HepG2 (cell line): ENCODE measurements around the gene UBXN1. TPM values are rescaled to one million over a fixed set of nuclear protein-coding genes. Genes with fewer than 3 reads are reported as not detected.

Experiments used
- FOXP4 ChIP-seq: sonication (generic); formaldehyde crosslinking; IDR thresholded peaks from 2 replicates; pipeline ENCODE4 v1.4.0; 2020; ENCODE audit warnings: missing genetic modification reagents
- HNRNPL ChIP-seq: fragments of 200-400 bp; formaldehyde crosslinking; IDR thresholded peaks from 2 replicates; pipeline ENCODE4 v1.6.1; 2017; ENCODE audit warnings: mild to moderate bottlenecking, low read depth, low read length
- KDM2A ChIP-seq: sonication (generic); formaldehyde crosslinking; IDR thresholded peaks from 2 replicates; pipeline ENCODE4 v1.4.0; 2020; ENCODE audit warnings: low read depth, missing genetic modification reagents, borderline replicate concordance
- MAF1 ChIP-seq: sonication (generic); formaldehyde crosslinking; IDR thresholded peaks from 2 replicates; pipeline ENCODE4 v1.5.0; 2020; ENCODE audit warnings: missing genetic modification reagents, borderline replicate concordance
- PHB2 ChIP-seq: fragments of 450-650 bp; IDR thresholded peaks from 2 replicates; pipeline ENCODE4 v1.6.1; 2018; ENCODE audit not compliant: partially characterized antibody
- PPARG ChIP-seq: conservative IDR thresholded peaks from 2 replicates; pipeline ENCODE4 v1.6.1; 2016; ENCODE audit warnings: missing biosample characterization, missing genetic modification reagents
- PRPF4 ChIP-seq: fragments of 200-400 bp; formaldehyde crosslinking; IDR thresholded peaks from 2 replicates; pipeline ENCODE4 v1.6.1; 2016; ENCODE audit warnings: low read length, low read depth; ENCODE audit not compliant: poor library complexity, severe bottlenecking
- SNAPC2 ChIP-seq: sonication (generic); formaldehyde crosslinking; IDR thresholded peaks from 2 replicates; pipeline ENCODE4 v1.8.1; 2022; ENCODE audit warnings: mild to moderate bottlenecking, missing genetic modification reagents
- TOPORS ChIP-seq: sonication (generic); formaldehyde crosslinking; IDR thresholded peaks from 2 replicates; pipeline ENCODE4 v1.8.0; 2023; ENCODE audit warnings: mild to moderate bottlenecking, missing genetic modification reagents
- ZBTB7A ChIP-seq: sonication (generic); formaldehyde crosslinking; IDR thresholded peaks from 2 replicates; pipeline ENCODE4 v1.8.0; 2022; ENCODE audit warnings: mild to moderate bottlenecking, missing genetic modification reagents
- ZC3H4 ChIP-seq: sonication (generic); formaldehyde crosslinking; IDR thresholded peaks from 2 replicates; pipeline ENCODE4 v1.4.0; 2020; ENCODE audit warnings: missing genetic modification reagents, borderline replicate concordance
- ZNF143 ChIP-seq: sonication (generic); formaldehyde crosslinking; IDR thresholded peaks from 2 replicates; pipeline ENCODE4 v1.4.0; 2020; ENCODE audit warnings: missing genetic modification reagents
- ZNF329 ChIP-seq: sonication (generic); formaldehyde crosslinking; IDR thresholded peaks from 2 replicates; pipeline ENCODE4 v1.9.0; 2021; ENCODE audit warnings: low read depth, mild to moderate bottlenecking, missing genetic modification reagents
- ZNF34 ChIP-seq: sonication (generic); formaldehyde crosslinking; IDR thresholded peaks from 2 replicates; pipeline ENCODE4 v1.4.0; 2020; ENCODE audit warnings: mild to moderate bottlenecking, missing genetic modification reagents, borderline replicate concordance
- ZNF552 ChIP-seq: sonication (generic); formaldehyde crosslinking; IDR thresholded peaks from 2 replicates; pipeline ENCODE4 v1.9.0; 2022; ENCODE audit warnings: missing genetic modification reagents, mild to moderate bottlenecking, borderline replicate concordance
- polyA plus RNA-seq, 8 experiments: library from polyadenylated mRNA; depleted of rRNA in 3 of 8; stranded (reverse) in 7 of 8; unstranded in 1 of 8; fragments of >200 nt; fragmentation: Illumina TruSeq in 4 of 8; extraction: Trizol in 4 of 8; gene quantifications; 2 replicates each; pipeline versions ENCODE4 v1.2.1 to v1.2.3, GENCODE V29; 2011 to 2016; ENCODE audit warnings: low read depth in 4 of 8, missing spikeins in 1 of 8, mixed read lengths in 1 of 8; ENCODE audit not compliant: insufficient read depth in 1 of 8
- total RNA-seq, 5 experiments: library from RNA; depleted of rRNA; stranded (reverse); fragments of >200 nt; fragmentation: Illumina TruSeq; extraction: Trizol; gene quantifications; 2 replicates each; pipeline ENCODE4 v1.2.3, GENCODE V29; 2016; ENCODE audit warnings: low read depth in 1 of 5
- TF ChIP-seq, protein P1 (sequence below): sonication (generic); formaldehyde crosslinking; IDR thresholded peaks from 2 replicates; pipeline ENCODE4 v1.5.0; 2020; ENCODE audit warnings: mild to moderate bottlenecking, missing genetic modification reagents
- TF ChIP-seq, protein P2 (sequence below): sonication (generic); formaldehyde crosslinking; IDR thresholded peaks from 2 replicates; pipeline ENCODE4 v1.4.0; 2020; ENCODE audit warnings: mild to moderate bottlenecking, missing genetic modification reagents
- TF ChIP-seq, protein P3 (sequence below): sonication (generic); formaldehyde crosslinking; IDR thresholded peaks from 2 replicates; pipeline ENCODE4 v1.5.0; 2020; ENCODE audit warnings: missing genetic modification reagents, mild to moderate bottlenecking, borderline replicate concordance

The UBXN1 gene
- total and polyA plus RNA-seq, 2 of the 13 experiments (the other 11 are each of a cell fraction or from before 2014, with no cell fraction given) = 47.5 to 52.4 TPM

DNA sequence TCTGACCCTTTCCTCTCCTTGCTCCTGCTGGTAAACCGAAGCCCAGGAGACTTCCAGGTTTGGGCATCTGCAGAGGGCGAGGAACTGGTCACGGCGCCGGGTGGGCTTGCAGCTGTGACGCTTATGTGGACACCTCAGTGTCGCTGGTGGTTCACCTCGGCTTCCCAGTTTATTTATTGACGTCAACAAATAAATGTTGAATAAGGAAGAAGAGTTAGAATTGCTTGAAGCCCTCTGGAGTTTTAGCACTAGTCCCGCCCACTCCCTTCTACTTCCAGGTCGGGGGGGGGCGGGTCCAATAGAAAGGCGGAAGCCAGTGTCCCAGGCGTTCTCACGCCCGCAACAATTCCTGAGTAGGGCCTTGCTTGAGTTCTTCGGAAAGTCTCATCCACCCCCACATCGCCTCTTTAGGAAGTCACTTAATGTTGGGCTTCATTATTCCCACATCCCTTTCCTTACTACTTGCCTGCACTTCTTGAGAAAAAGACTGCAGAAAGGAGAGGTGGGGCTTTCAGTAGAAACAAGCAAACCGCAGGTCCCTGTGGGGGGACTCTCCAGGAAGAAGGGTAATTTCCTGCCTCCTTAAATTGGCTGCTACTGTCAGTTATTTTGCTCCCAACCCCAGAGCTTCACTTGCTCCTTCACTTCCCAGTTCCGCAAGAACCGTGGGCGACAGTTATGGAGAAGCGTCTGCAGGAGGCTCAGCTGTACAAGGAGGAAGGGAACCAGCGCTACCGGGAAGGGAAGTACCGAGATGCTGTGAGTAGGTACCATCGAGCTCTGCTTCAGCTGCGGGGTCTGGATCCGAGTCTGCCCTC lies 49.5 kb upstream of the UBXN1 start, which contains the start of gene TTC9C (continued):
- TF ChIP-seq, protein P1, sequence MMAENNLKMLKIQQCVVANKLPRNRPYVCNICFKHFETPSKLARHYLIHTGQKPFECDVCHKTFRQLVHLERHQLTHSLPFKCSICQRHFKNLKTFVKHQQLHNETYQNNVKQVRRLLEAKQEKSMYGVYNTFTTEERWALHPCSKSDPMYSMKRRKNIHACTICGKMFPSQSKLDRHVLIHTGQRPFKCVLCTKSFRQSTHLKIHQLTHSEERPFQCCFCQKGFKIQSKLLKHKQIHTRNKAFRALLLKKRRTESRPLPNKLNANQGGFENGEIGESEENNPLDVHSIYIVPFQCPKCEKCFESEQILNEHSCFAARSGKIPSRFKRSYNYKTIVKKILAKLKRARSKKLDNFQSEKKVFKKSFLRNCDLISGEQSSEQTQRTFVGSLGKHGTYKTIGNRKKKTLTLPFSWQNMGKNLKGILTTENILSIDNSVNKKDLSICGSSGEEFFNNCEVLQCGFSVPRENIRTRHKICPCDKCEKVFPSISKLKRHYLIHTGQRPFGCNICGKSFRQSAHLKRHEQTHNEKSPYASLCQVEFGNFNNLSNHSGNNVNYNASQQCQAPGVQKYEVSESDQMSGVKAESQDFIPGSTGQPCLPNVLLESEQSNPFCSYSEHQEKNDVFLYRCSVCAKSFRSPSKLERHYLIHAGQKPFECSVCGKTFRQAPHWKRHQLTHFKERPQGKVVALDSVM (CRISPR knock-in tag) = no peak
- TF ChIP-seq HNRNPL (no peak), ZBTB7A (no peak), ZC3H4 (no peak), FOXP4 (0 out of 2 replicates have a peak, but pooled peaks have one; percentile 21), SNAPC2 (CRISPR knock-in tag) (no peak), MAF1 (CRISPR knock-in tag) (0 out of 2 replicates have a peak, but pooled peaks have one; percentile 64), TOPORS (CRISPR knock-in tag) (no peak), ZNF143 (peak; percentile 45; the same call in 1 of the 2 replicates), ZNF329 (no peak), PHB2 (no peak), ZNF34 (CRISPR knock-in tag) (no peak), PRPF4 (no peak), KDM2A (CRISPR knock-in tag) (peak; percentile 40; the same call in 1 of the 2 replicates), PPARG (CRISPR knock-in tag) (no peak), ZNF552 (CRISPR knock-in tag) (no peak)
- TF ChIP-seq, protein P2, sequence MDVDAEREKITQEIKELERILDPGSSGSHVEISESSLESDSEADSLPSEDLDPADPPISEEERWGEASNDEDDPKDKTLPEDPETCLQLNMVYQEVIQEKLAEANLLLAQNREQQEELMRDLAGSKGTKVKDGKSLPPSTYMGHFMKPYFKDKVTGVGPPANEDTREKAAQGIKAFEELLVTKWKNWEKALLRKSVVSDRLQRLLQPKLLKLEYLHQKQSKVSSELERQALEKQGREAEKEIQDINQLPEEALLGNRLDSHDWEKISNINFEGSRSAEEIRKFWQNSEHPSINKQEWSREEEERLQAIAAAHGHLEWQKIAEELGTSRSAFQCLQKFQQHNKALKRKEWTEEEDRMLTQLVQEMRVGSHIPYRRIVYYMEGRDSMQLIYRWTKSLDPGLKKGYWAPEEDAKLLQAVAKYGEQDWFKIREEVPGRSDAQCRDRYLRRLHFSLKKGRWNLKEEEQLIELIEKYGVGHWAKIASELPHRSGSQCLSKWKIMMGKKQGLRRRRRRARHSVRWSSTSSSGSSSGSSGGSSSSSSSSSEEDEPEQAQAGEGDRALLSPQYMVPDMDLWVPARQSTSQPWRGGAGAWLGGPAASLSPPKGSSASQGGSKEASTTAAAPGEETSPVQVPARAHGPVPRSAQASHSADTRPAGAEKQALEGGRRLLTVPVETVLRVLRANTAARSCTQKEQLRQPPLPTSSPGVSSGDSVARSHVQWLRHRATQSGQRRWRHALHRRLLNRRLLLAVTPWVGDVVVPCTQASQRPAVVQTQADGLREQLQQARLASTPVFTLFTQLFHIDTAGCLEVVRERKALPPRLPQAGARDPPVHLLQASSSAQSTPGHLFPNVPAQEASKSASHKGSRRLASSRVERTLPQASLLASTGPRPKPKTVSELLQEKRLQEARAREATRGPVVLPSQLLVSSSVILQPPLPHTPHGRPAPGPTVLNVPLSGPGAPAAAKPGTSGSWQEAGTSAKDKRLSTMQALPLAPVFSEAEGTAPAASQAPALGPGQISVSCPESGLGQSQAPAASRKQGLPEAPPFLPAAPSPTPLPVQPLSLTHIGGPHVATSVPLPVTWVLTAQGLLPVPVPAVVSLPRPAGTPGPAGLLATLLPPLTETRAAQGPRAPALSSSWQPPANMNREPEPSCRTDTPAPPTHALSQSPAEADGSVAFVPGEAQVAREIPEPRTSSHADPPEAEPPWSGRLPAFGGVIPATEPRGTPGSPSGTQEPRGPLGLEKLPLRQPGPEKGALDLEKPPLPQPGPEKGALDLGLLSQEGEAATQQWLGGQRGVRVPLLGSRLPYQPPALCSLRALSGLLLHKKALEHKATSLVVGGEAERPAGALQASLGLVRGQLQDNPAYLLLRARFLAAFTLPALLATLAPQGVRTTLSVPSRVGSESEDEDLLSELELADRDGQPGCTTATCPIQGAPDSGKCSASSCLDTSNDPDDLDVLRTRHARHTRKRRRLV = 0 out of 2 replicates have a peak, but pooled peaks have one; percentile 34
- TF ChIP-seq, protein P3, sequence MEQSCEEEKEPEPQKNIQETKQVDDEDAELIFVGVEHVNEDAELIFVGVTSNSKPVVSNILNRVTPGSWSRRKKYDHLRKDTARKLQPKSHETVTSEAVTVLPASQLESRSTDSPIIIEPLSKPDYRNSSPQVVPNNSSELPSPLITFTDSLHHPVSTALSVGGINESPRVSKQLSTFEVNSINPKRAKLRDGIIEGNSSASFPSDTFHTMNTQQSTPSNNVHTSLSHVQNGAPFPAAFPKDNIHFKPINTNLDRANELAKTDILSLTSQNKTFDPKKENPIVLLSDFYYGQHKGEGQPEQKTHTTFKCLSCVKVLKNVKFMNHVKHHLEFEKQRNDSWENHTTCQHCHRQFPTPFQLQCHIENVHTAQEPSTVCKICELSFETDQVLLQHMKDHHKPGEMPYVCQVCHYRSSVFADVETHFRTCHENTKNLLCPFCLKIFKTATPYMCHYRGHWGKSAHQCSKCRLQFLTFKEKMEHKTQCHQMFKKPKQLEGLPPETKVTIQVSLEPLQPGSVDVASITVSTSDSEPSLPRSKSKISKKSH = no peak
